ACC112 (cell line): ENCODE data around the gene S100P.

Experiments
- H2AFZ ChIP-seq: fragments of 200-600 bp; sonication (generic); one replicate; pipeline ENCODE4 v1.6.0; 2017; ENCODE audit warnings: antibody characterized with exemption, low read length; ENCODE audit not compliant: unreplicated experiment
- H3K27ac ChIP-seq: fragments of 200-600 bp; sonication (generic); 2 replicates; pipeline ENCODE4 v1.5.1; 2014; ENCODE audit warnings: low read depth, mild to moderate bottlenecking, antibody characterized with exemption, low read length, moderate library complexity
- H3K27me3 ChIP-seq: fragments of 200-600 bp; sonication (generic); 2 replicates; pipeline ENCODE4 v1.6.1; 2014; ENCODE audit warnings: mild to moderate bottlenecking, antibody characterized with exemption, low read length, moderate library complexity, mixed read lengths; ENCODE audit not compliant: insufficient read depth
- H3K36me3 ChIP-seq: fragments of 200-600 bp; sonication (generic); 2 replicates; pipeline ENCODE4 v1.6.1; 2016; ENCODE audit warnings: mild to moderate bottlenecking, antibody characterized with exemption, low read length, moderate library complexity, mixed read lengths; ENCODE audit not compliant: insufficient read depth
- H3K4me1 ChIP-seq: fragments of 200-600 bp; sonication (generic); one replicate; pipeline ENCODE4 v1.6.1; 2016; ENCODE audit warnings: low read length, mixed read lengths; ENCODE audit not compliant: insufficient read depth, unreplicated experiment, control insufficient read depth
- H3K4me3 ChIP-seq: fragments of 200-600 bp; sonication (generic); 2 replicates; pipeline ENCODE4 v1.5.1; 2014; ENCODE audit warnings: mild to moderate bottlenecking, low read depth, low read length
- H3K79me2 ChIP-seq: fragments of 200-600 bp; sonication (generic); one replicate; pipeline ENCODE4 v1.6.0; 2016; ENCODE audit warnings: low read length; ENCODE audit not compliant: control insufficient read depth, unreplicated experiment, insufficient read depth

The S100P gene

GRCh38 chr4:6734165-6734786 lies 40.6 kb downstream of the S100P start:
- Histone ChIP-seq H3K79me2 (no peaks in the 10 kb centered on the region), H2AFZ (no peak overlapping the region), H3K27ac (no peak overlapping the region), H3K4me3 (no peak overlapping the region), H3K27me3 (no peaks in the 10 kb centered on the region), H3K4me1 (peaks cover 12% of the 10 kb centered on the region), H3K36me3 (no peaks in the 10 kb centered on the region)

- no peak overlapping the region for H3K4me3 ChIP-seq
Observed at GRCh38 chr4:6739920-6740319, 46.2 kb downstream of the S100P start.

GRCh38 chr4:6740347-6740746 lies 46.7 kb downstream of the S100P start:
- Histone ChIP-seq H3K79me2 (no peaks in the 10 kb centered on the region), H3K4me1 (no peaks in the 10 kb centered on the region), H3K27me3 (no peaks in the 10 kb centered on the region), H2AFZ (no peak overlapping the region), H3K4me3 (no peak overlapping the region), H3K36me3 (no peaks in the 10 kb centered on the region), H3K27ac (no peak overlapping the region)

More at GRCh38 chr4:6739920-6740319, 46.2 kb downstream of the S100P start:
- Histone ChIP-seq H3K27me3 (no peaks in the 10 kb centered on the region), H3K27ac (no peak overlapping the region), H3K79me2 (no peaks in the 10 kb centered on the region), H3K36me3 (no peaks in the 10 kb centered on the region), H3K4me1 (no peaks in the 10 kb centered on the region), H2AFZ (no peak overlapping the region)

GRCh38 chr4:6742507-6742906 lies 48.8 kb downstream of the S100P start:
- Histone ChIP-seq H3K4me1 (peaks cover 5% of the 10 kb centered on the region), H3K79me2 (no peaks in the 10 kb centered on the region), H3K27ac (no peak overlapping the region), H3K27me3 (no peaks in the 10 kb centered on the region), H3K36me3 (no peaks in the 10 kb centered on the region), H3K4me3 (no peak overlapping the region), H2AFZ (no peak overlapping the region)

- Histone ChIP-seq H3K27me3 (no peaks in the 10 kb centered on the region), H2AFZ (no peak overlapping the region), H3K4me1 (peaks cover 7% of the 10 kb centered on the region)
Observed at GRCh38 chr4:6742989-6743388, 49.3 kb downstream of the S100P start.

More at GRCh38 chr4:6742989-6743388, 49.3 kb downstream of the S100P start:
- Histone ChIP-seq H3K27ac (no peak overlapping the region), H3K36me3 (no peaks in the 10 kb centered on the region), H3K79me2 (no peaks in the 10 kb centered on the region), H3K4me3 (no peak overlapping the region)
